GM21737 (cell line): Measurements from ENCODE around the gene RBP3.

Experiments used
- ATAC-seq: cut with Tn5 transposase; IDR thresholded peaks from one replicate; pipeline ENCODE4 v1.9.1; 2021; ENCODE audit warnings: mild to moderate bottlenecking, moderate library complexity; ENCODE audit not compliant: unreplicated experiment

RBP3 gene

GRCh38 chr10:47396311-47396717, 48.2 kb downstream of the RBP3 start:
- ATAC-seq = no peak

GRCh38 chr10:47397256-47397655, 49.1 kb downstream of the RBP3 start:
- ATAC-seq = no peak

GRCh38 chr10:47400251-47400650, 52.1 kb downstream of the RBP3 start:
- ATAC-seq = no peak

- ATAC-seq = no peak
These were observed 52.6 kb downstream of the RBP3 start for GRCh38 chr10:47400786-47401185.

GRCh38 chr10:47401210-47401609, 53.0 kb downstream of the RBP3 start:
- no peak for ATAC-seq

- no peak for ATAC-seq
These were observed 53.9 kb downstream of the RBP3 start for GRCh38 chr10:47401874-47402640.

GRCh38 chr10:47402641-47403301, 54.6 kb downstream of the RBP3 start:
- ATAC-seq = no peak

- ATAC-seq = no peak
These were observed 55.5 kb downstream of the RBP3 start for GRCh38 chr10:47403446-47404318.

- no peak for ATAC-seq
These were observed 56.3 kb downstream of the RBP3 start for GRCh38 chr10:47404446-47404845.

GRCh38 chr10:47404937-47405336, 56.8 kb downstream of the RBP3 start:
- ATAC-seq = no peak

GRCh38 chr10:47405857-47406547, 57.8 kb downstream of the RBP3 start:
- no peak for ATAC-seq

GRCh38 chr10:47406548-47406869, 58.3 kb downstream of the RBP3 start:
- no peak for ATAC-seq

GRCh38 chr10:47406870-47407691, 58.9 kb downstream of the RBP3 start:
- ATAC-seq = no peak
